ENCODE data around the gene THADA.

GRCh38 chr2:43563679-43564078 lies 32.2 kb downstream of the THADA start:
- no peak for TF ChIP-seq CTCF (IDR thresholded peaks at IDR 0.05; ENCODE audit: low read depth, low read length)
- TF ChIP-seq EZH2phosphoT487 (IDR thresholded peaks at IDR 0.05; ENCODE audit: low read depth): no peak
